GM12891 (cell line): Measurements from ENCODE around the gene ZNF341.
A peak's percentile ranks its signal among the peaks of the same experiment; 100 is the strongest.

ENCODE experiments used
- DNase-seq: peaks from one replicate; pipeline ENCODE4 v3.0.0; 2011; ENCODE audit warnings: low spot score; ENCODE audit not compliant: insufficient read length
- FAIRE-seq: peaks from 2 replicates; lab custom pipeline; 2011; peaks lifted over from hg19 to GRCh38; lab: Jason Lieb, UNC
- PAX5 ChIP-seq: IDR thresholded peaks from 2 replicates; pipeline ENCODE4 v1.6.1; 2011; ENCODE audit warnings: low read length, moderate library complexity, mild to moderate bottlenecking; ENCODE audit not compliant: insufficient read depth, severe bottlenecking
- POLR2A ChIP-seq: IDR thresholded peaks from 2 replicates; pipeline ENCODE4 v1.6.1; 2011; ENCODE audit warnings: low read depth, low read length, control low read depth
- POLR2AphosphoS5 ChIP-seq: IDR thresholded peaks from 2 replicates; pipeline ENCODE4 v1.6.1; 2011; ENCODE audit warnings: low read depth, low read length, control low read depth
- POU2F2 ChIP-seq: IDR thresholded peaks from 2 replicates; pipeline ENCODE4 v1.6.1; 2011; ENCODE audit warnings: low read depth, mild to moderate bottlenecking, control low read depth, low read length, moderate library complexity
- SPI1 ChIP-seq: IDR thresholded peaks from 2 replicates; pipeline ENCODE4 v1.6.1; 2011; ENCODE audit warnings: low read depth, low read length, control low read depth
- TAF1 ChIP-seq: IDR thresholded peaks from 2 replicates; pipeline ENCODE4 v1.6.1; 2011; ENCODE audit warnings: low read depth, low read length, control low read depth

ZNF341 gene

DNA sequence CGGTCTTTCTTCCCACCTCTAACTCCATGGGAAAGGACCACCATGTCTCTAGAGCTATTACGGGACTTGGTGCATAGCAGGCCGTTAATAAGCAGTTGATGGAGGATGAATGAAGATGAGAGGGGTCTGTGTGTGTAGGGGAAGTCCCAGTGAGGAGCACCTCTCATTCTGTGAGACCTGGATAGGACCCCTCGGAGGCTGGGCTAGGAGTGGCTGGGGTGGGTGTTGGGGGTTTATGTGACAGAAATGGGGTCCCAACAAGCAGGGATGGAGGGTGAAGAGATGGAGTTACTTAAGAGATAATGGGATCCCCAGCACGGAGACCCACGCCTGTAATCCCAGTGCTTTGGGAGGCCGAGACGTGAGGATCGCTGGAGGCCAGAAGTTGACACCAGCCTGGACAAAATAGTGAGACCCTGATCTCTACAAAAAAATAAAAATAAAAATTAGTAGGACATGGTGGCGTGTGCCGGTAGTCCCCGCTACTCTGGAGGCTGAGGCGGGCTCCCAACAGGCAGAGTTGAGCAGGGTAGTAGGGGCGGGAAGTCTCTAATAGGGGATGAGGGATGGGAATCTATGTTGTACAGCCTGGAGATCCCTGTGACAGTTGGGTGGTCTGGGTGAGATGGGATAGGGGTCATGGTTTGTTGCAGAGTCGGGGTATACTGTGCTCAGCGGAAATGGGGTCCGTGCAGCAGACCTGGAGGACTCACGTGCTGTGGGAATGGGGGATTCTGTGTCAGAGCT lies 677 bp upstream of the ZNF341 start:
- no peak for DNase-seq
- FAIRE-seq, result no peak
- TF ChIP-seq POLR2AphosphoS5 (no peak), SPI1 (no peak), TAF1 (no peak), POLR2A (no peak), PAX5 (no peak), POU2F2 (no peak)

DNA sequence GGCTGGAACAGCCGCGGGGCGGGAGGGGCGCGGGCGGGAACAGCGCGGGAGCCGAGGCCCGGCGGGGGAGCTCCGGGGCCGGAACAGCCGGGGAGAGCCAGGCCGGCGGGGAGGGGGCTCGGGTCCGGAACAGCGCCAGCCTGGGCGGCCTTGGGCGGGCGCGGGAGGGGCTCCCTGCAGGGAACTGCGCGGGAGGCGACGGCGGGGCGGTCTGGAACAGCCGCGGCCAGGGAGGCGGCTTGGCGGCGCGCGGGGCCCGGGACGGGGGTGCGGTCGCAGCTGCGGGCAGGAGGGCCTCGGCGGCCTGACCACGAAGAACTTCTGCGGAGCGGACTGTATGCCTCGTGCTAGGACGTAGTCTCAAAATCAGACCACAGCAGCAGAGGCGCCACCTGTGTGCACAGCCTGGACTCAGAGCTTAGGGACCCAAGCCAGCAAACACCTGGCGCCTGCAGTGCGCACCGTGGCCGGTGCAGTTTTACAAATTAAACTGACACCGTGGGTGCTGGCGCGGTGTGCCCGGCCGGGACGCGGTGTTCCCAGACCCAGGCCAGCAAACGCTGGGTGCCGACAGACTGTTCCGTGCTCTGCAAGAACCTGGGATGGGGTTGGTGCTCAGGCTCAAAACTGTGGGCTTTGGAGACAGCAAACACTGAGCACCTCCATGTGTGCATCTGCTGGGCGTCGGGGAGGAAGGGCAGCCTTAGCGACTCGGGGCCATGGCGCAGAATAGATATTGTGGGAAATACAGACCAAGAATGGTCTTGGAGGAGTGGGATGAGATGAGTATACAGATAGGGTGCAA lies 572 bp downstream of the ZNF341 start:
- DNase-seq, result peak; percentile 32
- peak; percentile 83 for FAIRE-seq
- TF ChIP-seq PAX5 (no peak), POLR2AphosphoS5 (no peak), SPI1 (no peak), POLR2A (peak; percentile 25), TAF1 (0 out of 2 replicates have a peak, but pooled peaks have one; percentile 15), POU2F2 (no peak)

DNA sequence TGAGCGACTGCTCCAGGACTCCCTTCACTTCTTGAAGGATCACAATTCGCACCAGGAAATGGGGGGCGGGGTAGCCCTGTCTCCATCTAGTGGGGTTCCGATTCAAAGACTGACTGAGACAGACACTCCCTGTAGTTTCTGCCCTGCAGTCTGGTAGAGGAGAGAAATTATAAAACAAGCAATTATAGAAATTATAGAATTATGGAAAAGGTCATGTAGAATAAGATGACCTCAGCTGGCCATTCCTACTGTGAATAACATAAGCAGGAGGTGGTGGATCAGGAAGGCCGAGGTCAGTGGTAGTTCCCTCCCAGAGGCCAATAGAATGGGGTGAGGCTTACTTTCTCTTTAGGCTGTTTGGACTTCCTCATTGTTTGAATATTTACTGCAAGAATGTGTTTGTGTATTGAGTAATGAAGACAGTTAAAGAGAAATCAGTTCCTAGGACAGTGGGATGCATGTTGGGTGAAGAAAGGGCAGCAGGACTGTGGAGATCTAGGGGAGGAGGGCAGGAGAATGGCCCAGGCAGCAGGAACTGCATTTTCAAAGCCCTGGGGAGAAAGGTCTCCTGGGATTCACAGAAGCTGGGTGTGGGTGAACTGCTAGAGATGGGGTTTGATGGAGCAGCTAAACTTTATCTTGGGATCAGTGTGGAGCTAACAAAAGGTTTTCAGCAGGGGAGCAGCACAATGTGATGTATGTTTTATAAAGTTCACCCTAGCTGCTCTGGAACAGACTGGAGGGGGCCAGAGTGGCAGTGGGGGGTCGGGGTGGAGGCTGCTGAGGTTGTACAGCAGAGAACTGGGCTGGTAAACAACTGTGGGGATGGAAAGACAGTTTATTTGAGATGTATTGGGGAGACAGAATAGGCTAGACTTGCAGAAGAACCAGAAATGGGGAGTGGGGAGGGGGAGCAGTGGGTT lies 2.1 kb downstream of the ZNF341 start:
- FAIRE-seq (peak; percentile 20), DNase-seq (no peak)
- TF ChIP-seq PAX5 (no peak), POLR2A (peak; percentile 52; the same call in 1 of the 2 replicates), POU2F2 (no peak), TAF1 (no peak), SPI1 (peak; percentile 80)

DNA sequence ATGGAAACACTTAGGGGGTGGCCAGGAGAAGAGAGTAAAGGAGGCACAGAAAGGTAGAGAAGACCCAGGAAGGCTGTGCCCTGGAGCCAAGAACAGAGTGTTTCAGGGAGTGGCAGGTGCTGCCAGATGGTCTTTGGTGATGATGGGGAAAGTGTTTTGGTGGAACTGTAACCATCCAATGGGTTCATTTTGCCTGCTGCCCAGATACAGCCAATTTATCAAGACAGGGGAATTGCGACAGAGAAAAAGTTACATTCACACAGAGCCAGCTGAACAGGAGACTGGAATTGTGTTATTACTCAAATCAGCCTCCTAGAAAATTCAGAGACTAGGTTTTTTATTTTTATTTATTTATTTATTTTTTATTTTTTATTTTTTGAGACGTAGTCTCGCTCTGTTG lies 5.2 kb downstream of the ZNF341 start:
- TF ChIP-seq POLR2AphosphoS5 (no peak), SPI1 (no peak), TAF1 (no peak)
- no peak for DNase-seq
- FAIRE-seq, result no peak

DNA sequence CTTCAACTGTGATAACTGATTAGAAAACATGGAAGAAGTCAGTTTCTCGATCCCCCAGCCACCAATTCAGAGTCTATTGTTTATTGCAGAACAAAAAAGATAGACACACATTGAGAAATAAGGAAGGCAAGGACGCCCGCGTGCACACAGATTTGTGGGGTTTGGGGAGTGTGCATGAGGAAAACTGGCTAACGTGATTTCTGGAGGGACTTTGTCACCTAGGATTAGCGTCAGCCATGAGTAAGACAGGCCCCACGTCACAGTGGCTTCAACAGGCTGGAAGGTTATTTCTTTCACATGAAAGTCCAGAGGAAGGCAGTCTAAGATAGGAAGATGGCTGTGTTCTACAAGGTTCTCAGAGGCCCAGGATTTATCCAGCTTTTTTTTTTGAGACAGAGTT lies 7.7 kb downstream of the ZNF341 start:
- FAIRE-seq (no peak), DNase-seq (no peak)
- TF ChIP-seq SPI1 (no peak), POLR2A (no peak), POLR2AphosphoS5 (no peak), POU2F2 (no peak), PAX5 (no peak), TAF1 (no peak)

DNA sequence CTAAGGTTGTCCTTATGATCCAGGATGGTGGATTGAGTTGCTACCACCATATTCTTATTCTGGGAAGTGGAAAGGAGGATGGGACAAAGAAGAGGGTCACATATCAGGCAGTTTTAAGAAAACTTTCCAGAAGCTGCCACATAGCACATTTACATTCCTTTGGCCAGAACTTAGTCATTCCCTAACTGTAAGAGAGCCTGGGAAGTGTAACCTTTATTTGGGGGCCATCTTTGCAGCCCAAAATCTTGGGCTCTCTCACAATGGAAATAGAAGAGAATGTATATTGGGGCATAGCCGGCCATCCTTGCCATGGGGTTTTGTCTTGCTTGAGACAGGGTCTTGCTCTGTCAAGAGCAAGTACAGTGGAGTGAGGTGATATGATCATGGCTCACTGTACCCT lies 8.4 kb downstream of the ZNF341 start:
- DNase-seq (no peak), FAIRE-seq (no peak)
- TF ChIP-seq POU2F2, result no peak
- TF ChIP-seq PAX5, result no peak
- no peak for TF ChIP-seq TAF1
- TF ChIP-seq POLR2A, result no peak
- TF ChIP-seq SPI1, result no peak
- no peak for TF ChIP-seq POLR2AphosphoS5

DNA sequence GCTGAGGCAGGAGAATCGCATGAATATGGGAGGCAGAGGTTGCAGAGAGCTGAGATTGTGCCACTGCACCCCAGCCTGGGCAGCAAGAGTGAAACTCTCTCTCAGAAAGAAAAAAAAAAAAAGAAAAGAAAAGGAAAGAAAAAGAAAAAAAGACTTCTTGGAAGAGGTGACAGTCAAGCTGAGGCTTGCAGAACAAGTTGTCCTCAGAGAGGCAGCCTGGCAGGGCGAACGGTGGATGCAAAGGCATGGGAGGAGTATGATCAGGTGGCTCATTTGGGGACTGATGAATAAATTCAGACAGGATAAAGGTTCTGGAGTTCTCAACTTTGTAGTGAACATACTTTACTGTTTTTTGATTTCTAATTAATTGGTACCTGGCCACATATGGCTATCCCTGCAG lies 12.4 kb downstream of the ZNF341 start:
- TF ChIP-seq TAF1, result no peak
- no peak for TF ChIP-seq POLR2AphosphoS5
- no peak for TF ChIP-seq POLR2A
- TF ChIP-seq POU2F2, result no peak
- TF ChIP-seq SPI1, result no peak
- no peak for DNase-seq
- no peak for FAIRE-seq

DNA sequence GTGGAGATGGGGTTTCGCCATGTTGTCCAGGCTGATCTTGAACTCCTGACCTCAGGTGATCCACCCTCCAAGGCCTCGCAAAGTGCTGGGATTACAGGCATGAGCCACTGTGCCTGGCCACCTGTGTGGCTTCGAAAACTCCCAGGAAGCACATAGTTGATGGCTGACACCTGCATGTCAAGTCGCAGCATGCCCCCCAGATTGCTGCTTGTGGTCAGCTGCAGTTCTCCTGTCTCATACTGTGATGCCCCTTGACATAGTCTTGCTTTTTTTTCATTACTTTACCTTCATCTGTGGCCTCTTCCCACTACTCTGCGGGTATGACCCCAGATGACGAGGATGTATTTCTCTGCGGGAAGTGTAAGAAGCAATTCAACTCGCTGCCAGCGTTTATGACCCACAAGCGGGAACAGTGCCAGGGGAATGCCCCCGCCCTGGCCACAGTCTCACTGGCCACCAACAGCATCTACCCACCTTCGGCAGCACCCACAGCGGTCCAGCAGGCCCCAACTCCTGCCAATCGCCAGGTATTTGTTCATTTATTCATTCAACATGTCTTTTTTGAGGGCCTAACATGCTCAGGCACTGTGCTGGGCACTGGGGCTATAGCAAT lies 13.1 kb downstream of the ZNF341 start:
- FAIRE-seq (no peak), DNase-seq (no peak)

More for the DNA sequence above, 13.1 kb downstream of the ZNF341 start:
- no peak for TF ChIP-seq TAF1
- TF ChIP-seq POLR2A, result no peak
- TF ChIP-seq PAX5, result no peak
- TF ChIP-seq POU2F2, result no peak
- no peak for TF ChIP-seq POLR2AphosphoS5
- TF ChIP-seq SPI1, result no peak
